ENCODE results near the gene RAD51B.

RAD51B gene

GRCh38 chr14:68702135-68702534 is 882.6 kb downstream of the RAD51B start:
- DNase-seq (ENCODE audit: low read depth in 2 of 2), result no peak

- DNase-seq (ENCODE audit: low read depth in 2 of 2), result no peak
Observed at GRCh38 chr14:68702578-68702977, 883.0 kb downstream of the RAD51B start.

GRCh38 chr14:68703093-68703492 is 883.5 kb downstream of the RAD51B start:
- peak in 1 of 2 donors; percentile 17 for DNase-seq (ENCODE audit: low read depth in 2 of 2)

GRCh38 chr14:68704736-68705720 is 885.4 kb downstream of the RAD51B start:
- DNase-seq (ENCODE audit: low read depth in 2 of 2), result no peak

GRCh38 chr14:68705741-68706283 is 886.2 kb downstream of the RAD51B start:
- no peak for DNase-seq (ENCODE audit: low read depth in 2 of 2)

- no peak for DNase-seq (ENCODE audit: low read depth in 2 of 2)
Observed at GRCh38 chr14:68707482-68707881, 887.9 kb downstream of the RAD51B start.

- DNase-seq (ENCODE audit: low read depth in 2 of 2), result no peak
Observed at GRCh38 chr14:68708343-68708742, 888.8 kb downstream of the RAD51B start.

- DNase-seq (ENCODE audit: low read depth in 2 of 2), result no peak
Observed at GRCh38 chr14:68709007-68709406, 889.4 kb downstream of the RAD51B start.

GRCh38 chr14:68710776-68711175 is 891.2 kb downstream of the RAD51B start:
- no peak for DNase-seq (ENCODE audit: low read depth in 2 of 2)

GRCh38 chr14:68711561-68712309 is 892.2 kb downstream of the RAD51B start:
- no peak for DNase-seq (ENCODE audit: low read depth in 2 of 2)

- no peak for DNase-seq (ENCODE audit: low read depth in 2 of 2)
Observed at GRCh38 chr14:68712703-68713370, 893.3 kb downstream of the RAD51B start.

- no peak for DNase-seq (ENCODE audit: low read depth in 2 of 2)
Observed at GRCh38 chr14:68713782-68714181, 894.2 kb downstream of the RAD51B start.

GRCh38 chr14:68714991-68715924 is 895.7 kb downstream of the RAD51B start:
- DNase-seq (ENCODE audit: low read depth in 2 of 2), result no peak

GRCh38 chr14:68716698-68717097 is 897.1 kb downstream of the RAD51B start:
- DNase-seq (ENCODE audit: low read depth in 2 of 2), result no peak

- no peak for DNase-seq (ENCODE audit: low read depth in 2 of 2)
Observed at GRCh38 chr14:68718023-68718990, 898.7 kb downstream of the RAD51B start.

- DNase-seq (ENCODE audit: low read depth in 2 of 2), result no peak
Observed at GRCh38 chr14:68719634-68720384, 900.2 kb downstream of the RAD51B start.

- DNase-seq (ENCODE audit: low read depth in 2 of 2), result no peak
Observed at GRCh38 chr14:68722186-68722585, 902.6 kb downstream of the RAD51B start.

GRCh38 chr14:68722968-68723566 is 903.5 kb downstream of the RAD51B start:
- DNase-seq (ENCODE audit: low read depth in 2 of 2), result no peak

Measured in stimulated activated CD8-positive, alpha-beta memory T cell treated with anti-CD3 and anti-CD28 coated beads, Interleukin-2, amount 100 ng/mL, for 48 hours (primary cell).